Trophoblast cell (in vitro differentiated cells and primary cell): ENCODE results near the gene NPAS4.

ENCODE experiments used
- DNase-seq, 2 donors: peaks; one replicate each; pipeline ENCODE4 v3.0.0-alpha.2; 2016
- H2AFZ ChIP-seq: 2 replicates; pipeline ENCODE4 v1.6.1; 2013; ENCODE audit warnings: low read length, moderate library complexity, mild to moderate bottlenecking; ENCODE audit not compliant: insufficient read depth, poor library complexity
- H2AK5ac ChIP-seq: 2 replicates; pipeline ENCODE4 v1.6.1; 2013; ENCODE audit warnings: mild to moderate bottlenecking, low read length
- H2BK120ac ChIP-seq: 2 replicates; pipeline ENCODE4 v1.6.1; 2013; ENCODE audit warnings: low read length, mild to moderate bottlenecking, moderate library complexity; ENCODE audit not compliant: insufficient read depth, poor library complexity
- H2BK12ac ChIP-seq: 2 replicates; pipeline ENCODE4 v1.6.1; 2013; ENCODE audit warnings: mild to moderate bottlenecking, low read length, moderate library complexity
- H2BK5ac ChIP-seq: 2 replicates; pipeline ENCODE4 v1.6.1; 2013; ENCODE audit warnings: low read length, low read depth, moderate library complexity, mild to moderate bottlenecking; ENCODE audit not compliant: poor library complexity
- H3K14ac ChIP-seq: 2 replicates; pipeline ENCODE4 v1.6.1; 2013; ENCODE audit warnings: mild to moderate bottlenecking, low read length
- H3K18ac ChIP-seq: 2 replicates; pipeline ENCODE4 v1.6.1; 2013; ENCODE audit warnings: mild to moderate bottlenecking, low read length
- H3K23ac ChIP-seq: 2 replicates; pipeline ENCODE4 v1.6.1; 2013; ENCODE audit warnings: low read length
- H3K27ac ChIP-seq: 2 replicates; pipeline ENCODE4 v1.5.1; 2013; ENCODE audit warnings: low read depth, mild to moderate bottlenecking, inconsistent platforms, low read length, moderate library complexity
- H3K27me3 ChIP-seq: 2 replicates; pipeline ENCODE4 v1.6.1; 2013; ENCODE audit warnings: inconsistent platforms, mild to moderate bottlenecking, low read length, moderate library complexity; ENCODE audit not compliant: insufficient read depth
- H3K36me3 ChIP-seq, 2 experiments: 1 replicate in 1 of 2; 2 replicates in 1 of 2; pipeline ENCODE4 v1.6.1; 2013; ENCODE audit warnings: low read length in 2 of 2, mild to moderate bottlenecking in 2 of 2, moderate library complexity in 1 of 2; ENCODE audit not compliant: insufficient read depth in 2 of 2, control insufficient read depth in 1 of 2
- H3K4ac ChIP-seq: 2 replicates; pipeline ENCODE4 v1.6.1; 2013; ENCODE audit warnings: low read depth, mild to moderate bottlenecking, low read length, moderate library complexity
- H3K4me1 ChIP-seq, 2 experiments: 1 replicate in 1 of 2; 2 replicates in 1 of 2; pipeline ENCODE4 v1.6.1; 2013; ENCODE audit warnings: low read length in 2 of 2, mild to moderate bottlenecking in 2 of 2, moderate library complexity in 1 of 2; ENCODE audit not compliant: insufficient read depth in 2 of 2, control insufficient read depth in 1 of 2
- H3K4me2 ChIP-seq: 2 replicates; pipeline ENCODE4 v1.6.1; 2013; ENCODE audit warnings: inconsistent platforms, mild to moderate bottlenecking, low read length, moderate library complexity
- H3K4me3 ChIP-seq: 2 replicates; pipeline ENCODE4 v1.5.1; 2013; ENCODE audit warnings: mild to moderate bottlenecking, low read depth, low read length, inconsistent platforms
- H3K79me1 ChIP-seq: one replicate; pipeline ENCODE4 v1.6.1; 2013; ENCODE audit warnings: low read length
- H3K79me2 ChIP-seq: 2 replicates; pipeline ENCODE4 v1.6.1; 2013; ENCODE audit warnings: low read length, mild to moderate bottlenecking; ENCODE audit not compliant: control insufficient read depth, insufficient read depth, poor library complexity
- H3K9ac ChIP-seq: 2 replicates; pipeline ENCODE4 v1.6.1; 2013; ENCODE audit warnings: mild to moderate bottlenecking, low read length
- H3K9me3 ChIP-seq: 2 replicates; pipeline ENCODE4 v1.6.1; 2013; ENCODE audit warnings: low read depth, mild to moderate bottlenecking, control low read depth, inconsistent platforms, low read length; ENCODE audit not compliant: insufficient read depth
- H4K12ac ChIP-seq: 2 replicates; pipeline ENCODE4 v1.6.1; 2013; ENCODE audit warnings: low read depth, mild to moderate bottlenecking, low read length, moderate library complexity
- H4K8ac ChIP-seq: 2 replicates; pipeline ENCODE4 v1.6.1; 2013; ENCODE audit warnings: low read depth, mild to moderate bottlenecking, low read length, moderate library complexity
- H4K91ac ChIP-seq: one replicate; pipeline ENCODE4 v1.6.1; 2013; ENCODE audit warnings: low read depth, mild to moderate bottlenecking, low read length, moderate library complexity
- WGBS: extraction: QIAGEN DNeasy Blood & Tissue Kit; methylation state at CpG from one replicate; pipeline ENCODE4 v1.1.7; 2013; ENCODE audit warnings: missing lambda C conversion rate; ENCODE audit not compliant: insufficient read length, insufficient coverage; ENCODE audit errors: extremely low coverage; 5-methylcytosine and 5-hydroxymethylcytosine counted together

NPAS4 gene

DNA sequence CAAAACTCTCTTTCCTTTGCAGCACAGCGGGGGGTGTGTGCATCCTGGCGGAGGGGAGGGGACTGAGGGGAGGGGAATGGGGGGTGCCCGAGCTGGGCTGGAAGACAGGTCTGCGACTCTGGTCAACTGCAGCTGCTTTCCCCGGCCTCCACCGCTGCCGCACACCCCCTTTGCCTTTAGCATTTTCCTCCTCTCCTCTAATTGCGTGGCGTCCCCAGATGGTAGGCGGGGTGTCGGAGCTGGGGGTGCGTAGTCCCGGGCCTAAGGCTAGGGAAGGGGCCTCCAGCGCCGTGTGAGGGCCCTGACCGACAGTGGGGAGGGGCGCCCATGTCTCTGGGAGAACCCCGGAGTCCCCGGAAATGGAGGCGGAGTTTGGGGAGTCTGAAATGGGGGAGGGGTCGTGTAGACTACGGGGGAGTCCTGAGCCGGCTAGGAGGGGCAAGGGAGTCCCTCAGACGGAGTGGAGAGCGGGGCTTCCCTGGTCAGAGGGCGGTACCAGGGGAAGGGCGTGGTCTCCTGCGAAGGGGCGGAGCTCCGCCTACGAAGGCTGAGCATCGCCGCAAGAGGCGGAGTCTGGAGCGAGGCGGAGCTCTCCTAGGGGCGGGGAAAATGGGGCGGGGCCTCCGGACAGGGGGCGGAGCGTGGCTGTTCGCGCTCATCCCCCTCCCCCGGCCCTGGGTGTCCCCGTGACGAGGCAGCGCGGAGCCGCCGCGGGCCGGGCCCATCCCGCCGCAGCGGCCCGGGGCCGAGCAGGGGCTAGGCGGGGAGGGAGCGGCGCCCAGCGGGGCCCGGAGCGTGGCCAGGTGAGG, 45.6 kb downstream of the NPAS4 start, which contains the start of gene PELI3:
TSS of gene PELI3 (plus strand) at position 681 of the 809 bp plus-strand sequence. CDS start 1,224 bp downstream, outside the sequence.
- H3K4ac ChIP-seq = peak within 1 kb of the TSS; percentile 14
- WGBS = no CpG with 5 or more reads among the region's 63 CpGs
- H2AK5ac ChIP-seq = no peak within 1 kb of the TSS
- H3K4me2 ChIP-seq = peak within 1 kb of the TSS; percentile 80
- H3K79me2 ChIP-seq = peaks cover 4% of the 10 kb centered on the region
- peaks cover 9% of the 10 kb centered on the region for H3K79me1 ChIP-seq
- peak within 1 kb of the TSS; percentile 52 for H4K12ac ChIP-seq
- peak within 1 kb of the TSS; percentile 71 for H3K14ac ChIP-seq
- H2BK12ac ChIP-seq = no peak within 1 kb of the TSS
- H3K9ac ChIP-seq = peak within 1 kb of the TSS; percentile 54
- peak within 1 kb of the TSS; percentile 33 for H4K91ac ChIP-seq
- no peak within 1 kb of the TSS for H2BK120ac ChIP-seq
- H3K23ac ChIP-seq = no peak within 1 kb of the TSS
- H2AFZ ChIP-seq = peak within 1 kb of the TSS; percentile 79
- H3K27ac ChIP-seq = no peak within 1 kb of the TSS
- DNase-seq = peak; percentile 92 to 95
- peak within 1 kb of the TSS; percentile 64 for H3K18ac ChIP-seq
- no peaks in the 10 kb centered on the region for H3K9me3 ChIP-seq
- H3K36me3 ChIP-seq = peaks cover 0 to 3% of the 10 kb centered on the region in 2 experiments
- peak within 1 kb of the TSS; percentile 62 for H4K8ac ChIP-seq
- peaks cover 9 to 10% of the 10 kb centered on the region in 2 experiments for H3K4me1 ChIP-seq
- peak within 1 kb of the TSS; percentile 24 for H2BK5ac ChIP-seq
- peak within 1 kb of the TSS; percentile 88 for H3K4me3 ChIP-seq
- no peaks in the 10 kb centered on the region for H3K27me3 ChIP-seq

DNA sequence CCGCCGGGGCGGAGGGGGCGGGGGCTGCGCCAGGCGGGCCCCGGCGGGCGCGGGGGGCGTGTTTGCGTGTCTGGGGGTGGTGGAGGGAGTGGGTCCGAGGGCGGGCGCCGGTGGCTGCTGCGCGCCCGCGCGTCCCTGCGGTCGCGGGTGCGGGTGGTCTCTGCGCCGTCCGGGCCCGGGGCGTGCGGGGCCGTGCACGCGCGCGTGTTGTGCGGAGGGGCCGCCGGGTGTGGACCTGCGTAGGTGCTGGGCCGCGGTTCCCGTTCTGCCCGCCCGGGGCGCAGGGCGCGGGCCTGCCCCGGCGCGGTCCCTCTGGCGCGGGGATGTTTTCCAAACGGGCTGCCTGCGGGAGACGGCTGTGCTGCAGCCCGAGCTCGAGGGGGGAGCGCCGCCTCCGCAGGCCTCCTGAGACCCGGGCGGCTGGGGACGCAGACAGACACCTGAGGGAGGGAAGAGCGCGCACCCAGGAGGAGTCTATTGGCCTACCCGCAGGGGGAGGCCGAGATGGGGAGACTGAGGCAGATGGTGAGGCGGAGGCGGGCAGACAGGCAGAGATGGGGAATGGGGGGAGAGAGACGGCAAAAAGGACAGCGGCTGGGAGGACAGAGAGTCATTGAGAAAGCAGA, 46.3 kb downstream of the NPAS4 start:
- H3K18ac ChIP-seq = peak overlapping the region; percentile 64
- H3K4me2 ChIP-seq = peak overlapping the region; percentile 80
- H4K8ac ChIP-seq = peak overlapping the region; percentile 62
- H3K4me3 ChIP-seq = peak overlapping the region; percentile 88
- no peaks in the 10 kb centered on the region for H3K27me3 ChIP-seq
- H4K91ac ChIP-seq = peak overlapping the region; percentile 25
- no CpG with 5 or more reads among the region's 72 CpGs for WGBS
- H3K23ac ChIP-seq = no peak overlapping the region
- peaks cover 9% of the 10 kb centered on the region for H3K79me1 ChIP-seq
- peak overlapping the region; percentile 54 for H3K9ac ChIP-seq
- no peak overlapping the region for H2BK120ac ChIP-seq
- no peak overlapping the region for H2AK5ac ChIP-seq
- peaks cover 9 to 10% of the 10 kb centered on the region in 2 experiments for H3K4me1 ChIP-seq
- peak overlapping the region; percentile 71 for H3K14ac ChIP-seq
- no peak overlapping the region for H2BK12ac ChIP-seq
- peak; percentile 20 to 60 for DNase-seq
- peak overlapping the region; percentile 24 for H2BK5ac ChIP-seq
- peak overlapping the region; percentile 79 for H2AFZ ChIP-seq
- no peaks in the 10 kb centered on the region for H3K9me3 ChIP-seq
- H4K12ac ChIP-seq = peak overlapping the region; percentile 52
- peak overlapping the region; percentile 14 for H3K4ac ChIP-seq
- H3K27ac ChIP-seq = no peak overlapping the region
- peaks cover 0 to 3% of the 10 kb centered on the region in 2 experiments for H3K36me3 ChIP-seq
- H3K79me2 ChIP-seq = peaks cover 4% of the 10 kb centered on the region

DNA sequence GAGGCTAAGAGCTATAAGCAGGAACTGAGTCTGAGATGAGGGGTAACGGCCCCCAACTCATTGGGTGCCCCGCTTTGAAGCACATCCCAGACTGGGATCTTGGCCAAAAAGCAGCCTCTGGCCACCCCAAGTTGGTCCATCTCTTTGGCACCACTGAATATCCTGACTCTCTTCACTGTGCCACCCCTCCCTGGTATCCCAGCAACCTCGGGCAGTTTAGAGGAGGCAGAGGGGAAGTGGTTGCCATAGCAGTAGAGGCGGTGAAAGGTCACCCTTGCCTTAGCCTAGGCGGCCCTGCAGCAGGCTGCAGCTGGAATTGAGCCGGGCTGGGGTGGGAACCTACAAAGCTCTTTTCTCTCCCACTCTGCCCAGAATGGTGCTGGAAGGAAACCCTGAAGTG, 46.9 kb downstream of the NPAS4 start:
- no peak overlapping the region for H2BK12ac ChIP-seq
- WGBS = no CpG with 5 or more reads among the region's 6 CpGs
- H3K4ac ChIP-seq = no peak overlapping the region
- no peak overlapping the region for H2AFZ ChIP-seq
- no peaks in the 10 kb centered on the region for H3K27me3 ChIP-seq
- peaks cover 3 to 4% of the 10 kb centered on the region in 2 experiments for H3K36me3 ChIP-seq
- H4K12ac ChIP-seq = no peak overlapping the region
- peaks cover 9% of the 10 kb centered on the region for H3K79me1 ChIP-seq
- H3K79me2 ChIP-seq = peaks cover 4% of the 10 kb centered on the region
- H3K23ac ChIP-seq = no peak overlapping the region
- H3K4me3 ChIP-seq = no peak overlapping the region
- H4K8ac ChIP-seq = no peak overlapping the region
- no peak overlapping the region for H4K91ac ChIP-seq
- no peak overlapping the region for H3K9ac ChIP-seq
- H3K18ac ChIP-seq = no peak overlapping the region
- H3K27ac ChIP-seq = no peak overlapping the region
- H2BK120ac ChIP-seq = no peak overlapping the region
- peaks cover 9 to 10% of the 10 kb centered on the region in 2 experiments for H3K4me1 ChIP-seq
- H3K4me2 ChIP-seq = peak overlapping the region; percentile 80
- peak; percentile 31 to 72 for DNase-seq
- no peak overlapping the region for H2BK5ac ChIP-seq
- H2AK5ac ChIP-seq = no peak overlapping the region
- no peaks in the 10 kb centered on the region for H3K9me3 ChIP-seq
- H3K14ac ChIP-seq = no peak overlapping the region

DNA sequence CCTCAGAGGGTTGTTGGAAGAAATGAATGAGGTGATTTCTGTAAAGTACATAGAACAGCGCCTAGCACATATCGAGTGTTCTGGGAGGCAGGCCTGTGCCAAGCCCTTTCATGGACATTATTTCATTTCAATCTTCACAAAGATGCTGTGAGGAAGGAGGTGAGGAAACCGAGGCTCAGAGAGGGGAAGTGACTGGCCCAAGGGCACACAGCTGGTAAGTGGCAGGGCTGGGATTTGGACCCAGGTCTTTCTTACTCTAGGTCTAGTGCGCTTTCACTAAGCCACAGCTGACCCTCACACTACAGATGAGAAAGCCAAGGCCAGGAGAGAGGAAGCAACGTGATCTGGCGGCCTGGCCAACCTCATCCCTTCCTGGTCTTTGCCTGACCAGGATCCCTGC, 47.9 kb downstream of the NPAS4 start:
- H3K36me3 ChIP-seq = peaks cover 9 to 11% of the 10 kb centered on the region in 2 experiments
- WGBS = no CpG with 5 or more reads among the region's 6 CpGs
- H2AFZ ChIP-seq = no peak overlapping the region
- H3K18ac ChIP-seq = no peak overlapping the region
- H2BK5ac ChIP-seq = no peak overlapping the region
- H3K79me1 ChIP-seq = peaks cover 9% of the 10 kb centered on the region
- no peak overlapping the region for H3K4me3 ChIP-seq
- no peak overlapping the region for H3K14ac ChIP-seq
- H3K9ac ChIP-seq = no peak overlapping the region
- no peak overlapping the region for H3K4me2 ChIP-seq
- H3K9me3 ChIP-seq = no peaks in the 10 kb centered on the region
- H3K27me3 ChIP-seq = no peaks in the 10 kb centered on the region
- H3K4me1 ChIP-seq = peaks cover 9 to 10% of the 10 kb centered on the region in 2 experiments
- H3K23ac ChIP-seq = no peak overlapping the region
- no peak overlapping the region for H3K27ac ChIP-seq
- H4K91ac ChIP-seq = no peak overlapping the region
- H4K12ac ChIP-seq = no peak overlapping the region
- peaks cover 4% of the 10 kb centered on the region for H3K79me2 ChIP-seq
- no peak overlapping the region for H4K8ac ChIP-seq
- DNase-seq = no peak
- H2BK12ac ChIP-seq = no peak overlapping the region
- H2AK5ac ChIP-seq = no peak overlapping the region
- H2BK120ac ChIP-seq = no peak overlapping the region
- no peak overlapping the region for H3K4ac ChIP-seq
